Sigmoid colon (tissue), 7 donors: Measurements from ENCODE around the gene KCNJ16. TPM values are rescaled to one million over a fixed set of nuclear protein-coding genes. Genes with fewer than 3 reads are reported as not detected.

Experiments used
- DNase-seq: peaks from one replicate; pipeline ENCODE4 v3.0.0-alpha.2; 2019
- H3K27ac ChIP-seq, 4 donors: fragments of 200-600 bp; sonication (generic); one replicate each; pipeline ENCODE4 v1.5.1; 2016 to 2019; ENCODE audit warnings: mild to moderate bottlenecking in 1 of 4
- H3K27me3 ChIP-seq, 3 donors: fragments of 200-600 bp; sonication (generic); one replicate each; pipeline ENCODE4 v1.5.1; 2019; ENCODE audit warnings: mild to moderate bottlenecking in 1 of 3
- H3K36me3 ChIP-seq, 4 donors: fragments of 200-600 bp; sonication (generic); one replicate each; pipeline ENCODE4 v1.5.1; 2016 to 2019
- H3K4me1 ChIP-seq, 4 donors: fragments of 200-600 bp; sonication (generic); one replicate each; pipeline ENCODE4 v1.5.1; 2017 to 2019
- H3K4me3 ChIP-seq, 4 donors: fragments of 200-600 bp; sonication (generic); one replicate each; pipeline ENCODE4 v1.5.1; 2017 to 2019; ENCODE audit warnings: mild to moderate bottlenecking in 2 of 4, moderate library complexity in 1 of 4
- H3K9me3 ChIP-seq, 4 donors: fragments of 200-600 bp in 3 of 4; sonication (generic) in 3 of 4; one replicate each; pipeline versions ENCODE4 v1.5.1 to v1.6.1; 2013 to 2019
- EP300 ChIP-seq, 4 donors: sonication (generic); formaldehyde crosslinking; IDR thresholded peaks; one replicate each; pipeline ENCODE4 v1.6.1; 2017; ENCODE audit warnings: antibody characterized with exemption in 4 of 4
- POLR2A ChIP-seq, 2 donors: fragments of 450-650 bp; IDR thresholded peaks; one replicate each; pipeline ENCODE4 v1.6.1; 2016; ENCODE audit warnings: antibody characterized with exemption in 2 of 2, mild to moderate bottlenecking in 2 of 2, moderate library complexity in 2 of 2
- POLR2AphosphoS5 ChIP-seq, 4 donors: sonication (generic); formaldehyde crosslinking; IDR thresholded peaks; one replicate each; pipeline ENCODE4 v1.6.1; 2017; ENCODE audit warnings: antibody characterized with exemption in 4 of 4
- WGBS, 2 donors: extraction: QIAGEN DNeasy Blood & Tissue Kit; methylation state at CpG; one replicate each; pipeline ENCODE4 v1.1.7; 2013; 5-methylcytosine and 5-hydroxymethylcytosine counted together
- intact Hi-C: fragments of 100-400 bp; cut with DNase I; formaldehyde crosslinking; loops from one replicate; pipeline ENCODE4 v1.15.1; 2023
- polyA plus RNA-seq, 3 donors: library from polyadenylated mRNA; stranded (reverse); fragments of 200-250 nt; gene quantifications; one replicate each; pipeline ENCODE4 v1.2.3, GENCODE V29; 2013
- total RNA-seq, 4 donors: library from RNA; depleted of rRNA; stranded (reverse); fragments of >200 nt; gene quantifications; one replicate each; pipeline ENCODE4 v1.1.0, GENCODE V29; 2016
- TF ChIP-seq, protein P1 (sequence below), 4 experiments: fragments of 450-650 bp in 3 of 4; fragments of 200-600 bp in 1 of 4; IDR thresholded peaks; one replicate each; pipeline ENCODE4 v1.5.1; 2016 to 2019; ENCODE audit warnings: antibody characterized with exemption in 4 of 4, mild to moderate bottlenecking in 3 of 4, moderate library complexity in 2 of 4
- donor health status: healthy with polysubstance abuse.
- donor health status: Bipolar disorder and iron deficiency.
- donor health status: healthy.

Gene KCNJ16
- total and polyA plus RNA-seq, 7 donors, result 0.07 to 0.28 TPM; not detected in 5

GRCh38 chr17:70136131-70136530 lies 61.1 kb downstream of the KCNJ16 start:
- peak overlapping the region in 1 of 4 donors; percentile 89 for H3K27ac ChIP-seq

DNA sequence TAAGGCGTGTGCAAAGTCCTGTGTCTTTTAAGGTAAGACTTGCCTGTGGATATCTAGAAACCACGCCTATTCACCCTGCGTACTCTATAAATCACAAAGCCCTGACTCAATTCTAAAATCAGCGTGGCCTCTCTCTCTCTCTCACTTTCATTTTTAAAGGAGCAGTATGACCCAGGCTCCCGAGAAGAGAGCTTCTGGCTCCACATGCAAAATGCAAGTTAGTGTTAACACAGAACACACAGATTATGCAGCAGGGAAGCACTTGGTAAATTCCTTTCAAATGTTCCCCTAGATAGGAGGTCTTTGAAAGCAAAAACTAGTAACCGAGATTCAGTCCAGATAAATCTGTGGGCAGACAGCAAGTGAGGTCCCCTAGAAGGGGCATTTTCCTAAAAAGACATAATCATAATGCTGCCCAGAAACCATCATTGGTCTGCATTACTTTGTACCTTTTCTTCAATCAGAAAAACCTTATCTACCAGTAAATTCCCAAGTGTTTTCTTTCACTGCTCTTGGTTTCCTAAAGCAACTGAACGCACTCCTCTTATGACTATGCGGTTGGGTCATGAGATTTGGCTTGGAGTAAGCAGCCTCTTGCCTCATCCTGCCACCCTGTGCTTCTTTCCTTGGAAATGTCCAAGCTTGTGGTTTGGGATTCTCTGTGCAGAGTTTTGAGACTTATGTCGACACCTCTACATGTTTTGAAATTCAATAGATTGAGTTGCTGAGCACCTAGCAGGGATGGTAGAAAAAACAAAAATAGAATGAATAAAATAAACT lies 62.6 kb downstream of the KCNJ16 start:
- H3K4me3 ChIP-seq, result peak overlapping the region; percentile 10 to 43 (median 36)
- peak; percentile 86 for DNase-seq
- H3K9me3 ChIP-seq, result no peaks in the 10 kb centered on the region
- WGBS, 2 donors, result 27 to 31% methylated on average over 9 of the region's 9 CpGs
- TF ChIP-seq POLR2A (IDR thresholded peaks at IDR 0.05) (no peak), POLR2AphosphoS5 (IDR thresholded peaks at IDR 0.05) (peak in 2 of 4 donors; percentile 9 to 64), EP300 (IDR thresholded peaks at IDR 0.05) (no peak)
- TF ChIP-seq, protein P1, sequence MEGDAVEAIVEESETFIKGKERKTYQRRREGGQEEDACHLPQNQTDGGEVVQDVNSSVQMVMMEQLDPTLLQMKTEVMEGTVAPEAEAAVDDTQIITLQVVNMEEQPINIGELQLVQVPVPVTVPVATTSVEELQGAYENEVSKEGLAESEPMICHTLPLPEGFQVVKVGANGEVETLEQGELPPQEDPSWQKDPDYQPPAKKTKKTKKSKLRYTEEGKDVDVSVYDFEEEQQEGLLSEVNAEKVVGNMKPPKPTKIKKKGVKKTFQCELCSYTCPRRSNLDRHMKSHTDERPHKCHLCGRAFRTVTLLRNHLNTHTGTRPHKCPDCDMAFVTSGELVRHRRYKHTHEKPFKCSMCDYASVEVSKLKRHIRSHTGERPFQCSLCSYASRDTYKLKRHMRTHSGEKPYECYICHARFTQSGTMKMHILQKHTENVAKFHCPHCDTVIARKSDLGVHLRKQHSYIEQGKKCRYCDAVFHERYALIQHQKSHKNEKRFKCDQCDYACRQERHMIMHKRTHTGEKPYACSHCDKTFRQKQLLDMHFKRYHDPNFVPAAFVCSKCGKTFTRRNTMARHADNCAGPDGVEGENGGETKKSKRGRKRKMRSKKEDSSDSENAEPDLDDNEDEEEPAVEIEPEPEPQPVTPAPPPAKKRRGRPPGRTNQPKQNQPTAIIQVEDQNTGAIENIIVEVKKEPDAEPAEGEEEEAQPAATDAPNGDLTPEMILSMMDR (IDR thresholded peaks at IDR 0.05), result no peak
- peak overlapping the region; percentile 69 to 89 (median 83) for H3K27ac ChIP-seq
- H3K27me3 ChIP-seq, result no peaks in the 10 kb centered on the region
- intact Hi-C loops, result loop anchor here (2.0 kb wide), 1 partner anchor 573 kb away; no protein-coding TSS in a partner anchor
- H3K4me1 ChIP-seq, result peaks cover 0 to 22% (median 5%) of the 10 kb centered on the region in 4 donors
- no peaks in the 10 kb centered on the region for H3K36me3 ChIP-seq

More at GRCh38 chr17:70136131-70136530, 61.1 kb downstream of the KCNJ16 start:
- H3K4me3 ChIP-seq, result no peak overlapping the region
- no peak for TF ChIP-seq POLR2AphosphoS5 (IDR thresholded peaks at IDR 0.05)
- TF ChIP-seq, protein P1 (IDR thresholded peaks at IDR 0.05), result no peak
- TF ChIP-seq POLR2A (IDR thresholded peaks at IDR 0.05), result no peak
- no peak for TF ChIP-seq EP300 (IDR thresholded peaks at IDR 0.05)
- H3K36me3 ChIP-seq, result no peaks in the 10 kb centered on the region
- peaks cover 0 to 22% (median 5%) of the 10 kb centered on the region in 4 donors for H3K4me1 ChIP-seq
- H3K9me3 ChIP-seq, result no peaks in the 10 kb centered on the region
- DNase-seq, result no peak
- intact Hi-C loops, result no loop called here
- no peaks in the 10 kb centered on the region for H3K27me3 ChIP-seq
- 17 to 66% methylated on average over 5 of the region's 5 CpGs for WGBS, 2 donors

GRCh38 chr17:70138291-70138865 lies 63.4 kb downstream of the KCNJ16 start:
- 77 to 80% methylated on average over 3 of the region's 3 CpGs for WGBS, 2 donors
- no peak overlapping the region for H3K4me3 ChIP-seq
- H3K4me1 ChIP-seq, result peaks cover 0 to 22% (median 5%) of the 10 kb centered on the region in 4 donors
- peak overlapping the region; percentile 6 to 89 (median 83) for H3K27ac ChIP-seq
- DNase-seq, result no peak
- no peaks in the 10 kb centered on the region for H3K27me3 ChIP-seq
- no peaks in the 10 kb centered on the region for H3K9me3 ChIP-seq
- intact Hi-C loops, result loop anchor here (2.0 kb wide), 1 partner anchor 574 kb away; no protein-coding TSS in a partner anchor
- no peaks in the 10 kb centered on the region for H3K36me3 ChIP-seq
- TF ChIP-seq EP300 (IDR thresholded peaks at IDR 0.05) (no peak), POLR2AphosphoS5 (IDR thresholded peaks at IDR 0.05) (no peak), POLR2A (IDR thresholded peaks at IDR 0.05) (no peak)
- TF ChIP-seq, protein P1 (IDR thresholded peaks at IDR 0.05), result no peak

GRCh38 chr17:70139449-70139993 lies 64.5 kb downstream of the KCNJ16 start:
- DNase-seq, result no peak
- intact Hi-C loops, result loop anchor here (2.0 kb wide), 1 partner anchor 575 kb away; no protein-coding TSS in a partner anchor
- 13 to 58% methylated on average over 3 of the region's 3 CpGs for WGBS, 2 donors
- Histone ChIP-seq H3K27me3 (no peaks in the 10 kb centered on the region), H3K4me1 (peaks cover 0 to 22% (median 5%) of the 10 kb centered on the region in 4 donors), H3K4me3 (no peak overlapping the region), H3K36me3 (no peaks in the 10 kb centered on the region), H3K9me3 (no peaks in the 10 kb centered on the region), H3K27ac (peak overlapping the region in 1 of 4 donors; percentile 89)
- TF ChIP-seq, protein P1 (IDR thresholded peaks at IDR 0.05), result no peak
- TF ChIP-seq EP300 (IDR thresholded peaks at IDR 0.05), result no peak
- no peak for TF ChIP-seq POLR2AphosphoS5 (IDR thresholded peaks at IDR 0.05)
- TF ChIP-seq POLR2A (IDR thresholded peaks at IDR 0.05), result no peak
